ENCODE measurements around the gene DAGLA.

DNA sequence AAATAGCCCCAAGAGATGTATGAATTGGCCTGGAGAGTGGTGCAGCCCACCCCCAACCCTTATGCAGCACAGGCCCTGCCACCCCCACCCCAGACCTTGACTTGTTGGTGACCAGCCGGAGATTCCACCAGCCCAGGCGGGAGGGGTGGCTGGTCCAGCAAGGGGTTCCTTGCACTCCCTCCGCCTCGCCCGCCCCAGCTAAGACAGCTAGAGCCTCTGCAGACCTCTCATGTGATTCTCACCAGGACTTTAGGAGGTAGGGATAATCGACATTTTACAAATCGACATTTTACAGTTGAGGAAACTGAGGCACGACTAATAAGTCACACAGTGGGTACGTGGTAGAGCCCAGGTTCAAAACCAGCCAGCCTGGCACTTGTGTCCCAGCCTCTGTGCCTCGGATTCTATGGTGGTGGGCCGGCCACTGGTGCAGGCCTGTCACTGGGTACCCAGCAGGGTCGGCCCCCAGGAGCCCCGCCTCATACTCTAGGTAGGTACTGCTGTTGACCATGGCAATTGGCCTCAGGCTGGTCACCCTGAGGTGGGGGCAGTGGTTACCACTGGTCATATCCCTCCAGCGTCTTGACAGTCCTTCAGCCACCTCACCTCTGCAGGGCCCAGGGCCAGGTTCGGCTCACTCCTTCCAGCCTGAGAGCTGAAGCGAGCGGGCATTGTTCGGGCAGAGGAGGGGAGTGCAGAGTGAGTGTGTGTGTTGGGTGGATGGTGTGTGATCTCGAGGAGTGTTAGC lies 37.3 kb downstream of the DAGLA start:
- TF ChIP-seq, protein P1, sequence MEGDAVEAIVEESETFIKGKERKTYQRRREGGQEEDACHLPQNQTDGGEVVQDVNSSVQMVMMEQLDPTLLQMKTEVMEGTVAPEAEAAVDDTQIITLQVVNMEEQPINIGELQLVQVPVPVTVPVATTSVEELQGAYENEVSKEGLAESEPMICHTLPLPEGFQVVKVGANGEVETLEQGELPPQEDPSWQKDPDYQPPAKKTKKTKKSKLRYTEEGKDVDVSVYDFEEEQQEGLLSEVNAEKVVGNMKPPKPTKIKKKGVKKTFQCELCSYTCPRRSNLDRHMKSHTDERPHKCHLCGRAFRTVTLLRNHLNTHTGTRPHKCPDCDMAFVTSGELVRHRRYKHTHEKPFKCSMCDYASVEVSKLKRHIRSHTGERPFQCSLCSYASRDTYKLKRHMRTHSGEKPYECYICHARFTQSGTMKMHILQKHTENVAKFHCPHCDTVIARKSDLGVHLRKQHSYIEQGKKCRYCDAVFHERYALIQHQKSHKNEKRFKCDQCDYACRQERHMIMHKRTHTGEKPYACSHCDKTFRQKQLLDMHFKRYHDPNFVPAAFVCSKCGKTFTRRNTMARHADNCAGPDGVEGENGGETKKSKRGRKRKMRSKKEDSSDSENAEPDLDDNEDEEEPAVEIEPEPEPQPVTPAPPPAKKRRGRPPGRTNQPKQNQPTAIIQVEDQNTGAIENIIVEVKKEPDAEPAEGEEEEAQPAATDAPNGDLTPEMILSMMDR (conservative IDR thresholded peaks at IDR 0.05), result no peak
- no peak for TF ChIP-seq ZFX (IDR thresholded peaks at IDR 0.05)
